Testis (tissue), 3 donors: Measurements from ENCODE around the gene HOXA2. TPM values are rescaled to one million over a fixed set of nuclear protein-coding genes. Genes with fewer than 3 reads are reported as not detected.

ENCODE experiments used
- DNase-seq: peaks from one replicate; pipeline ENCODE4 v3.0.0-alpha.2; 2019
- H3K27ac ChIP-seq, 2 donors: fragments of 200-600 bp; sonication (generic); one replicate each; pipeline ENCODE4 v1.5.1; 2019
- H3K27me3 ChIP-seq: fragments of 200-600 bp; sonication (generic); one replicate; pipeline ENCODE4 v1.5.1; 2019
- H3K36me3 ChIP-seq: fragments of 200-600 bp; sonication (generic); one replicate; pipeline ENCODE4 v1.5.1; 2017; ENCODE audit warnings: low read depth; ENCODE audit errors: missing control alignments
- H3K4me1 ChIP-seq: fragments of 200-600 bp; sonication (generic); one replicate; pipeline ENCODE4 v1.5.1; 2019
- H3K4me3 ChIP-seq, 2 donors: fragments of 200-600 bp; sonication (generic); one replicate each; pipeline ENCODE4 v1.5.1; 2017 to 2019
- H3K9me3 ChIP-seq: fragments of 200-600 bp; sonication (generic); one replicate; pipeline ENCODE4 v1.5.1; 2017
- POLR2A ChIP-seq: fragments of 450-650 bp; IDR thresholded peaks from one replicate; pipeline ENCODE4 v1.6.1; 2017; ENCODE audit warnings: antibody characterized with exemption, mild to moderate bottlenecking, moderate library complexity
- WGBS, 2 donors: methylation state at CpG; one replicate each; pipeline ENCODE4 v1.1.5; 2018; 5-methylcytosine and 5-hydroxymethylcytosine counted together
- intact Hi-C: fragments of 100-400 bp; cut with DNase I; formaldehyde crosslinking; loops from one replicate; pipeline ENCODE4 v1.15.1; 2023; ENCODE audit warnings: low total_unique reads
- polyA plus RNA-seq: library from polyadenylated mRNA; stranded (reverse); fragments of 350-450 nt; fragmentation: Illumina TruSeq; extraction: RNeasy Lipid Tissue Mini Kit (QIAGEN cat#74804); gene quantifications from one replicate; pipeline ENCODE4 v1.2.3, GENCODE V29; 2014; ENCODE audit warnings: low read depth, low replicate concordance; ENCODE audit not compliant: insufficient read depth
- total RNA-seq, 2 donors: library from RNA; depleted of rRNA; stranded (reverse); fragments of >200 nt; gene quantifications; one replicate each; pipeline ENCODE4 v1.2.3, GENCODE V29; 2016
- TF ChIP-seq, protein P1 (sequence below), 3 experiments: fragments of 450-650 bp in 2 of 3; fragments of 200-600 bp in 1 of 3; sonication (generic) in 1 of 3; IDR thresholded peaks; one replicate each; pipeline ENCODE4 v1.5.1; 2016 to 2019; ENCODE audit warnings: antibody characterized with exemption in 3 of 3, mild to moderate bottlenecking in 2 of 3, moderate library complexity in 1 of 3

The HOXA2 gene
- total and polyA plus RNA-seq, 3 donors from 2014 or later: 0.31 to 0.32 TPM; not detected in 1

- intact Hi-C loops: no loop called here
- DNase-seq: no peak
- Histone ChIP-seq H3K27ac (no peak overlapping the region), H3K4me3 (no peak overlapping the region), H3K9me3 (no peaks in the 10 kb centered on the region), H3K27me3 (no peaks in the 10 kb centered on the region), H3K4me1 (no peaks in the 10 kb centered on the region), H3K36me3 (no peaks in the 10 kb centered on the region)
- TF ChIP-seq POLR2A: no peak
- TF ChIP-seq, protein P1, sequence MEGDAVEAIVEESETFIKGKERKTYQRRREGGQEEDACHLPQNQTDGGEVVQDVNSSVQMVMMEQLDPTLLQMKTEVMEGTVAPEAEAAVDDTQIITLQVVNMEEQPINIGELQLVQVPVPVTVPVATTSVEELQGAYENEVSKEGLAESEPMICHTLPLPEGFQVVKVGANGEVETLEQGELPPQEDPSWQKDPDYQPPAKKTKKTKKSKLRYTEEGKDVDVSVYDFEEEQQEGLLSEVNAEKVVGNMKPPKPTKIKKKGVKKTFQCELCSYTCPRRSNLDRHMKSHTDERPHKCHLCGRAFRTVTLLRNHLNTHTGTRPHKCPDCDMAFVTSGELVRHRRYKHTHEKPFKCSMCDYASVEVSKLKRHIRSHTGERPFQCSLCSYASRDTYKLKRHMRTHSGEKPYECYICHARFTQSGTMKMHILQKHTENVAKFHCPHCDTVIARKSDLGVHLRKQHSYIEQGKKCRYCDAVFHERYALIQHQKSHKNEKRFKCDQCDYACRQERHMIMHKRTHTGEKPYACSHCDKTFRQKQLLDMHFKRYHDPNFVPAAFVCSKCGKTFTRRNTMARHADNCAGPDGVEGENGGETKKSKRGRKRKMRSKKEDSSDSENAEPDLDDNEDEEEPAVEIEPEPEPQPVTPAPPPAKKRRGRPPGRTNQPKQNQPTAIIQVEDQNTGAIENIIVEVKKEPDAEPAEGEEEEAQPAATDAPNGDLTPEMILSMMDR (IDR thresholded peaks at IDR 0.05): no peak
- WGBS, 2 donors: 54 to 56% methylated on average over 7 to 8 of the region's 8 CpGs
Measured at GRCh38 chr7:27124902-27125689, 22.6 kb upstream of the HOXA2 start.

DNA sequence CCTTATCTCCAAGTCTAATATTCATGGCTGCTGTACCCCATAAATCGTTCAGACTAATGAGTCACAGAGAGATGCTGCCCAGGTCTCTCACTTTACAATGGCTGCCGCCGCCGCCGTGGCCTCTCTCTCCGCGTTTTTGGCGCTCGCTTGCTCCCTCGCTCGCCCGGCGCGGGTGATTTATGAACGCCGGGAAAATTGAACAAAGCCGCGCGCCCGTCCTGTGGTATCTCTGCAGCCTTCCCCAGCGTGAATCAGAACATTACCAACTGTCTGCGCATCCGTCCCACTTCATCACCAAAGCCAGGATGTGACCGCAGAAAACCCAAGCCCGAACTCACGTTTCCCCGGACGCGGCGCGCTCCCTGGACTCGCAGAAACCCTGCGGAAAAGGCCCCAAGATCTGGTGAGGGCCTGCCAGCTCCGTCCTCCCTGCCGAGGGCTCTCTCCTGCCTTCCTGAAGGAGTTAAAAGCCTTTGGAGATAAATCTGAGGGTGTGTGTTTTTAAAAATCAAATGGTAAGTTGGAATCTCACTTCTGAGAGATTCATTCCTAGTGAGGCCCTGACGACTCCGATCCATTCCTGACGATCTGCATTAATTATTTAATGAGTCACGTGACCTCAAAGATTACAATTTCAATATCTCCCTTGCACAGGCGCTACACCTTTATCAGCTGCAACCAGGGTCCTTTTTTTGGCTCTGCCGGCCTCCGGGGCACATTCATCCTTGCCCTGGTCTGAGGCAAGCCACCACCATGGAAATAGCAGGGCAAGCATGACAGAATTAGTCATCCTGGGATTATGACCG, 21.8 kb upstream of the HOXA2 start:
- Histone ChIP-seq H3K4me1 (no peaks in the 10 kb centered on the region), H3K36me3 (no peaks in the 10 kb centered on the region), H3K27me3 (no peaks in the 10 kb centered on the region), H3K4me3 (no peak overlapping the region), H3K9me3 (no peaks in the 10 kb centered on the region), H3K27ac (no peak overlapping the region)
- TF ChIP-seq, protein P1 (IDR thresholded peaks at IDR 0.05): no peak
- no peak for TF ChIP-seq POLR2A
- intact Hi-C loops: no loop called here
- 14 to 16% methylated on average over 32 to 43 of the region's 43 CpGs for WGBS, 2 donors
- no peak for DNase-seq

DNA sequence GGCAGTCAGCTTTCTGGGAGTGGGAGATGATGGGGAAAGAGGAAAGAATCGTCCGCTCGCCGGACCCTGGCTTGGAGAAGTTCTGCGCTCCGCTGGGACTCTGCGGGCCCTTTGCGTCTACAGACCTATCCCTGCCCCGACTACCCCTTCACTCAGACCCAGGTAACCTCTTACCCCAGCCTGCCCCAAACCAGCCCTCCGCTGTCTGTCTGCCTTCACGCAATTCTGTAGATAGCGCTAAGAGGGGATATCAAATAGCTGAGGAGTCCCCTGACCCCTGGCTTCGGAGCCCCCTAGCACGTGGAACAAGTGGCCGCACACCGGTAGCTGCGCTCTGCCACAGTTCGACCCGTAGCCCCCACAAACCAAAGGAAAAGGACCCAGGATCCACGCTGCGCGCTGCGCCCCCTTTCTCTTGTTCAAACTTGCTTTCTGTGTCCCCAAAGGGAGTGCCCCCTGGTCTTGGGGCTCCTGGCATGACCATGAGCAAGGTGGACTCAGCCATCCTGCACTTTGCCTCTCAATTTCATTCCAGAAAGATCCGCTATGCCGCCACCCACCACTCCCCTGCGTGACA, 21.1 kb upstream of the HOXA2 start:
- Histone ChIP-seq H3K27me3 (no peaks in the 10 kb centered on the region), H3K36me3 (no peaks in the 10 kb centered on the region), H3K4me3 (no peak overlapping the region), H3K27ac (no peak overlapping the region), H3K4me1 (no peaks in the 10 kb centered on the region), H3K9me3 (no peaks in the 10 kb centered on the region)
- WGBS, 2 donors: 18 to 34% methylated on average over 18 to 26 of the region's 26 CpGs
- DNase-seq: no peak
- TF ChIP-seq POLR2A: no peak
- intact Hi-C loops: no loop called here

DNA sequence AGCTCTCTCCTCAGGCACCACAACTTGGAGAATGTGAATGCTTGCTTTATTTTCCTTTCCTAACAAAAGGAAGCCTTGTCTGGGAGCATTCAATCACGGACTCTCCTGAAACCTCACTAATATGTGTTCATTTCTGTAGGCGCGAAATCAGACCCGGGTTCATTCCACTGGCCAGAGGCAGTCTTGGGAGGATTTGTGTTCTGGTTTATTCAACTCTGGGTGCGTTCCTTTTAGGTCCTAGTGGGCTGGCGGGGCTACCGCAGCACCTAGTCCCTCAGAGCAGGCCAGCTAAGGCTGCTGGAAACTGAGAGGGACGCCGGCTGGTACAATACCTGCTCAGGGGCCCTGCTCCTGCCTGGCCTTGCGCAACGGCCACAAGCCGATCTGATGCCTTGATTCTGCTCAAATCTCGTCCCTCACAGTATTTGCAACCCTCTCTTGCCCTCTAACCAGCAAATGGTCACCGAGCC, 20.6 kb upstream of the HOXA2 start:
- intact Hi-C loops: no loop called here
- H3K9me3 ChIP-seq: no peaks in the 10 kb centered on the region
- no peak for DNase-seq
- no peak overlapping the region for H3K27ac ChIP-seq
- H3K4me1 ChIP-seq: no peaks in the 10 kb centered on the region
- TF ChIP-seq, protein P1 (IDR thresholded peaks at IDR 0.05): no peak
- no peak for TF ChIP-seq POLR2A
- no peaks in the 10 kb centered on the region for H3K36me3 ChIP-seq
- WGBS, 2 donors: 24 to 28% methylated on average over 11 to 14 of the region's 14 CpGs
- no peak overlapping the region for H3K4me3 ChIP-seq
- H3K27me3 ChIP-seq: no peaks in the 10 kb centered on the region
